ENCODE results near the gene SOX11.

- TF ChIP-seq POLR2A (IDR thresholded peaks at IDR 0.05), result no peak
- TF ChIP-seq, protein P1, sequence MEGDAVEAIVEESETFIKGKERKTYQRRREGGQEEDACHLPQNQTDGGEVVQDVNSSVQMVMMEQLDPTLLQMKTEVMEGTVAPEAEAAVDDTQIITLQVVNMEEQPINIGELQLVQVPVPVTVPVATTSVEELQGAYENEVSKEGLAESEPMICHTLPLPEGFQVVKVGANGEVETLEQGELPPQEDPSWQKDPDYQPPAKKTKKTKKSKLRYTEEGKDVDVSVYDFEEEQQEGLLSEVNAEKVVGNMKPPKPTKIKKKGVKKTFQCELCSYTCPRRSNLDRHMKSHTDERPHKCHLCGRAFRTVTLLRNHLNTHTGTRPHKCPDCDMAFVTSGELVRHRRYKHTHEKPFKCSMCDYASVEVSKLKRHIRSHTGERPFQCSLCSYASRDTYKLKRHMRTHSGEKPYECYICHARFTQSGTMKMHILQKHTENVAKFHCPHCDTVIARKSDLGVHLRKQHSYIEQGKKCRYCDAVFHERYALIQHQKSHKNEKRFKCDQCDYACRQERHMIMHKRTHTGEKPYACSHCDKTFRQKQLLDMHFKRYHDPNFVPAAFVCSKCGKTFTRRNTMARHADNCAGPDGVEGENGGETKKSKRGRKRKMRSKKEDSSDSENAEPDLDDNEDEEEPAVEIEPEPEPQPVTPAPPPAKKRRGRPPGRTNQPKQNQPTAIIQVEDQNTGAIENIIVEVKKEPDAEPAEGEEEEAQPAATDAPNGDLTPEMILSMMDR (IDR thresholded peaks at IDR 0.05), result no peak
Measured at GRCh38 chr2:5749347-5749746, 57.2 kb downstream of the SOX11 start.
